OCI-M2 (cell line): ENCODE data around the gene SCAMP2.

Experiments used
- DNase-seq: peaks from one replicate; lab custom pipeline; 2025; ENCODE audit not compliant: unreplicated experiment; lab: John Stamatoyannopoulos, UW

SCAMP2 gene

DNA sequence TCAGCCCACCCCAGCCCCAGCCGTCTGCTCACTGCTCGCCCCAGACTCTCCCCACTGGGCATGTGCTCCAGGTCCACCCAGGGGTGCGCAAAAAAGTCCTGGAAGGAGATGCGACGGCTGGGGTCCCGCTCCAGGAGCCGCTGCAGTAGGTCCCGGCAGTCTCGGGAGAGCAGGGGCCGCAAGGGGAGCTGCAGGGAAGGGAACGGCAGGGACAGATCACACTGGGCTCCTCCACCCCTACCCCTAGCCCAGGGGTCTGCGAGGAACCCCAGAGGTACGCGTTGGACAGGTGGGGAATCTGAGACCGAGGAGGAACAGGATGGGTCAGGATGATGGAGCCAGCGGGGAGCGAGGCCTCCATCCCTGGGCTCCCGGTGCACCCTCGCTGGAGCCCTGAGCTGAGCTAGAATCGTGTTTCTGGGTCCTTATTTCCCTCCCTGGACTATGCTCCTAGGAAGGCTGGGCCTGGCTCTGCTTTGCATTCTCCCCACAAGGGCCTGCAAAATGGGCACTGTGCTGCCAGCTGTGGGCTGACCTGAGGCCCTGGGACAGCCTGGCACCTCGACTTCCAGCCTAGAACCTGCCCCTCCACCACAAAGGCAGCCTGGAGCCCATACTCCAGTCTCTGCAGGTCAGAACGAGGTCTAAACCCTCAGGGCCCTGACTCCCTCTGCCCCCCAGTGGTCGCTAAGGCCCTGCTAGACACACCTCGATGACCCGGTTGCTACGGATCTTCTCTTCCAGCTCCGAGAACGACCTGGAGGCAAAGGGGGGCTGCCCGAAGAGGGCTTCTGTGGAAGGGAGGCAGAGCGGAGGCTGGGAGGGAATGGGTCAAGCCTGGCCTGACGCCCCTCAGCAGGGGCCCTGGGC is 33.4 kb downstream of the SCAMP2 start:
- DNase-seq, result no peak

DNA sequence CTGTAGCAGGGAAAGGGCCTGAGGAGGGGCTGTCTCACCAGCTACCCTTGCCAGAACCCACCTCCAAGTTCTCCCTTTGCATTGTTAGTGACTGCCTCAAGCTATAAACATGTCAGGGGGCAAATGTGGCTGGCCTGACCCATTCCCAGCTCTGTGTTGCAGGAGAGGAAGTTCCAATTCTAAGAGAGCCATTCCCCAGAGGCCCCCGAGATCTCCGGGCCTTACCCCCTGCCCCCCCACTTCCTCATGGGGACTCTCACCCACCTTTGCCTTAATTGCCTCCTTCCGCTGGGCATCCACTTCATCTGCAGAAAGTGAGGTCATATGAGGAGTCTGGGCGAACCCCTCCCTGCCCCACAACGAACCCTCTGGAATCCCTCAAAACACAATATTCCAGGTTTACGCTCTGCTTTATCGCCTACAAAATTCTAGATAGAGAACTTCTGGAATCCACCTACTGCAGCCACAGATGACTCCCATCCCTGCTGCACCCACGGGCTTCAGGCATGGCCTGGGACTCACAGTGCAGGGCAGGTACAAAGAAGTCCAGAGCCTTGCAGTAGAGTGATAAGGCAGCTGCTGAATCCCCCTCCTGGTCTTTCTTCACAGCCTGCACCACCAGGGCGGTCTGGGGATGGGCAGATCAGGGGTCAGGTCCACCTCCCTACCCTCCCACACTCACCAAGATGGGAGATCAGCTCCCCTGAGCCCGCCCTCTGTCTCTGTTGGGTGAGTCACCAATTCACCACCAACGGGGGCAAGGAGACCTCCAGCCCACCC is 34.2 kb downstream of the SCAMP2 start:
- no peak for DNase-seq

DNA sequence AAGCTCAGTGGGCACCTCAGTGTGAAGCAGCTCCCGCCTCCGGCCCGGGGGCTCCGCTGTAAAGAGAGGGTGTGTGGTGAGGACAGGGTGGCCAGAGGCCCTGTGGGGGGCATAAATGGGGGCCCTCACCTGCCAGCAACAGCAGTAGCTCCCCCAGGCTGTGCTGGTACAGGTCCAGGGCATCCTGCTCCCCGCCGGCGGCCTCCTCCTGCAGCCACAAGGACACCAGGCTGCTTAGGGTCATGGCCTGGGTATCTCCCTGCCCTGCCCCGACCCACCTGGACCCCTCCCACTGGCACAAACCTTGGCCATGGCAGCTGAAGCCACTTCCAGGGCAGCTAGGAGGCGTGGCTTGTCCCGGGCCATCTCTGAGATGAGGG is 35.0 kb downstream of the SCAMP2 start:
- no peak for DNase-seq

DNA sequence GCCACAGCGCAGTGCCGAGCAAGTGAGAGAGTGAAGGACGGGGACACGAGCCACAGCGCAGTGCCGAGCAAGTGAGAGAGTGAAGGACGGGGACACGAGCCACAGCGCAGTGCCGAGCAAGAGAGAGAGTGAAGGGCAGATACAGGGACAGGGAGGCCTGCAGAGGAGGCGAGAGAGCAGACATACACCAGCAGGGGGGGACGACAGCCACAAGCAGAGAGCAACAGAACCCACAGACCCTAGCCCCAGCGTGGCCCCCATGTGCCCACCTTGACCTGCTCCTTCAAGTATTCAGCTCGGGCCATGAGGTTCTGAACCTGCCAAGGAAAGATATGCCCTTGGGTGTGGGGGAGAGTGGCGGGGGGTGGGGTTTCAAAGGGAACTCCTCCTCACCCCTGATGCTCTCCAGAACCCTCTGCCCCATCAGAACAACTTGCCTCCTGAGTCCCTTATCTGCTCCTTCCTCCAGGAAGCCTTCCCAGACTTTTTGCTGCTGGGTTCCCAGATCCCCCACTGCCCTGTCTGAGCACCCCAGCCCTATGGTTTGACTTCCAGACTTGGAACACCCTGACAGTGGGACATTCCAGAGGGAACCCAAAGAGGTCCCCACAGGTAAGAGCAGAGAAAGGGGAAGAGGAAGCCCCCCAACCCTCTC is 35.6 kb downstream of the SCAMP2 start:
- no peak for DNase-seq

DNA sequence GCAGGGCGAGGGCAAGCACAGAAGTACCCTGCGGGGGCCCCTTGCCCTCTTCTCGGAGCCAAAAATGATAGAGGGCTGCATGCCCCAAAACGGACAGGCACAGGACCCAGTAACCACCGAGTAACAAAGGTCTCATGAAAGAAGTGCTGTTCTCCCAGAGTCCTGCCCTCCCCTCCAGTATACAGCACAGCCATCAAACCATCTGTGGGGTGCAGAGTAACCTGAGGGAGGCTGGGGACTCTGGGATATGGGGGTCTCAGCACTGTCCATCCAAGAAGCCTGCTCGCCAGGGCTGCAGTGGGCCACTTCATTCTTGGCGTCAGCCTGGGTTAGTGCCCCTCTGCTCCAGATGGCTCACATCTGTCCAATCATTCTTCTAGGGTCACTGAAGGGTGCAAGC is 36.3 kb downstream of the SCAMP2 start:
- no peak for DNase-seq

DNA sequence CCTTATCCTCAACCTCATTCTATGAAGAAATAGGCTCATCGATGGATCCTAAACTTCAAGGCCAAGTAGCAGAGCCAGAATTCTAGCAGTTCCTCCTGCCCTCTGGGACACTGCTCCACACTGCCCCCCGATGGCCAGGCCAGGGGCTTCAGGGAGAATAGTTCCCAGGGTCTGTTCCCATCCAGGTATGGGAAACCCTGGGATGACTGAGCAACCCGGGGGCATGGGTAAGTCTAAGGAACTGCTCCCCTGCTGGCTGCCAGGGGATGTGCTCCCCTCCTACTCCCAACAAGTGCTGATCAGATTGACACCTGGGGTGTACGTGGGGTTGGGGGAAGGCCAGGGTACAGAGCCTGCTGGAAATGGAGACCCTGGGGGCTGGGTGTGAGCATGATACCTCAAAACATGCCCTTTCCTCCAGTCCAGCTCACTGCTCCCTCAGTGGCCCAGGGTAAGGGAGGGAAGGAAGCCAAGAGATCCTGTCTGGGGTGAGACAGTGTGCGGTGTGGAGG is 37.8 kb downstream of the SCAMP2 start:
- no peak for DNase-seq

DNA sequence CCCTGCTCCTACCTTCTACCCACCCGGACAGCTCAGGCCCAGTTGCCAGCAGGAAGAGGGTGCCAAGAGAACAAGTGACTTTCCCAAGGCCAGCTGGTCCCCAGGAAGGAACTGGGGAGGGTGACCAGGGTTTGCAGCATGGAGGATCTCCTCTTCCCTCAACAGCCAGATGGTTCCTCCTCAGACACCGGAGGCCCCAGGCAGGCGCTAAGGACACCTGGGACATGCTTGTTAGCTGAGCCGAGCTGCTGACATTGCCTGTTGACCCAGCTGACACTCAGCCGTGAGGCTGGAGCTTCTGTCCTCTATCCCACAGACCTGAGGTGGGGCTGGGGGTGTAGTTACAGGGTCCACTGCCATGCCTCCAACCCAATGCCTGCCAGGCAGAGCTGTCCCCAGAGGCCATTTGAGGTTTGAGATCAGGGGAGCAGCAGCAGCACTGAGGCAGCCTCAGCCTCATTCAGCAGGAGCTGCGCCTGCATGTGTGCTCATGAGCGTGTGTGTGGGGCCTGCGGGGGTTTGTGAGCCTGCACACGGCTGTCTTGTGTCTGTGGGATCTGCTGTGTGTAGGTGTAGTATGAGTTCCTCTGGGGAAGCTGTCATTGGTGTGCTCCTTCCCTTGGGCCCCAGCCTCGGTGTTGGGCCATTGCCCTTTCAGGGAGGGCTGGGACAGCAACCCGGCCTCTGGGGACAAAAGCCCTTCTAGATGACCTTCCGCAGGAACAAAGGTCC is 39.6 kb downstream of the SCAMP2 start:
- no peak for DNase-seq

DNA sequence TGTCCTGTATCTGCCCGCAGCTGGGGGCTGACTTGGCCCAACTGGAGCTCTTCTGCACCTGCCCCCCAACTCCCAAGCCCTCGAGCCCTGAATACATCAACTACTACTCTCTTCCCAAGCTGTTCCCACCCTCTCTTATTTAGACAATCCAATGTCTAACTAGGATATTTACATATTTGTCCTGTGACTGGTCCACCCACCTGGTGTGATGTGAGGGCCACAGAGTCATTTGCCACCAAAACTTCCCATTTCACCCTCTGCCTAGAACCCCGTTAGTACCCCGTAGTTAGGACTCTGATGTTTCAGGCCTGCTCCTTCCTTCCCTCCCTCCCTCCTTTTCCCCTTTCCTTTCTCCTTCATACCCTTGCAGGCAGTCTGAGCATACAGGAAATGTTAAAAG is 40.3 kb downstream of the SCAMP2 start:
- DNase-seq, result no peak

DNA sequence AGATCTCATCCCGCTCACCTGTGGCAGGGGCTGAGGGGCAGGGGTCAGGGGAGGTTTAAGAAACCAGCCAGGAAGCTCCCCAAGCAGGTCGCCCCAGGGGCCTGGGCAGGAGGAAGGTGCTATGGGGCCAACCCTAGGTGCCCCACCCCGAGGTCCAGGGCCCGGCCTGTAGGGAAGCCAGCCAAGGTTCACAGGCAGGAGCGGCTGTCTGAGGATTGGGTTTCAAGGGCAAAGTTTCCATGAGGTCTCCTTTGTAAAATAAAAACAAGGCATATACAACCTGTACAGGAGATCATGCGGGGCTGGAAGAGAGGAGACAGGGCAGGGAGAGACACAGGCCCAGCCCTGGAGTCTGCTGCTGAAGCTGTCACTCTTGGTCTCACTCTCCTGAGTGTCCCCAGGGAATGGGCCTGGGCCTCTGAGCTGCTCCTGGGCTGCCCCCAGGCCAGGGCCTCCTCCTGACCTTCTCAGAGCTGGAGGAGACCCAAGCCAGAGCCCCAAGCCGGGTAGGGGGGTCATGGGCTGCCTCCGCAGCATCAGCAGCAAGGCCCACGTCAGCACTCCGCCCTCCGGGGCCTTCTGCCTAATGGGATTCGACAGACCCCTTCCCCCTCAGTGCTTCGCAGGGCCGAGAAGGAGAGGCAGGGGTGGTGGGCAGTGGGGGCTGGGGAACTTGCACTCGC is 41.2 kb downstream of the SCAMP2 start:
- no peak for DNase-seq

DNA sequence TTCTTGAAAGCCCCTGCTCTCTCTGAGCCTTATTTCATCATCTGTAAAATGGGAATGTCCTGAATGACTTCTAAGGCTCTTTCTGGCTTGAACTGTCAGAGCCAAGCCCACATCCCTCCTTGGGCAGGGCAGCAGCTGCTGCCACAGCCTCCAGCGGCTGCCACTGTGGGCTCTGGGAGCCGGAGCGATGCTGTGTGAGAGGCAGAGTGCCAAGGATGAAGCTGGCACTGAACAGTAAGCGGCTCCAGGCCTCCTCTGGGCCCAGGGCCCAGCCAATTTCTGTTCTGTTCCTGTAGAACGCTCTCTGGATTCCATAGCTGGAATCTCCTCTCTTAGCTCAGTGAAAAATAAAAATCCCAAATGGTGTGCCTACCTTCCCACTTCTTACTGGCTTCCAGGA is 42.3 kb downstream of the SCAMP2 start:
- no peak for DNase-seq

DNA sequence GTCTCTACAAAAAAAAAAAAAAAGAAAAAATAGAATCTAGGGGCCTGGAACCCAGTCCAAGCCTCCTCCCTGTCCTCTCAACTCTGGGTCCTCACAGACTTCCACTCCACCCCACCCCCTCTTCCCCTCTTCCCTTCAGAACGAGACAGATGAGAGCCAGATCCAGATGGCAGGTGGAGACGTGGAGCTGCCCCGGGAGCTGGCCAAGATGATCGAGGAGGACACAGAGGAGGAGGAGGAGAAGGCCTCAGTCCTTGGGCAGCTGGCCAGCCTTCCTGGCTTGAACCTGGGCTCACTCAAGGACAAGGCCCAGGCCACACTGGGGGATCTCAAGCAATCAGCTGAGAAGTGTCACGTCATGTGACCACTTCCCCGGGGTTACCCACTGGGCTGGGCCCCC is 43.2 kb downstream of the SCAMP2 start:
- DNase-seq, result no peak

DNA sequence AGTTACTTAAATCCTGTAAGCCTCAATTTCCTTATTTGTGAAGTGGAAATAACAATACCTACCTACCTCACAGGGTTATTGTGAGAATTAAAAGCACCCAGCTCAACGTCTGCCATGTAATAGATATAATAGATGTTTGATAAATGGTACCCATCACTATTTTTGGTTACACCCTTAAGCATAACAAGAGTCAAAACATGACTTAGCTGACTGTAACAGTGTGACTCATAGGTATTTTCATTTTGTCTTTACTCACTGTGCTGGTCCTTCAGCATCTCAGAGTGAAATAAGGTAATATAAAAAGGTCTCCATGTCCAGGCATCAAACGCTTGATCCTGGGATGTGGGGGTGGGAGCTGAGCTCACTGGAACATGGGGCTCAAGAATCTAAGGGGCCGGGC is 43.7 kb downstream of the SCAMP2 start:
- DNase-seq, result no peak

DNA sequence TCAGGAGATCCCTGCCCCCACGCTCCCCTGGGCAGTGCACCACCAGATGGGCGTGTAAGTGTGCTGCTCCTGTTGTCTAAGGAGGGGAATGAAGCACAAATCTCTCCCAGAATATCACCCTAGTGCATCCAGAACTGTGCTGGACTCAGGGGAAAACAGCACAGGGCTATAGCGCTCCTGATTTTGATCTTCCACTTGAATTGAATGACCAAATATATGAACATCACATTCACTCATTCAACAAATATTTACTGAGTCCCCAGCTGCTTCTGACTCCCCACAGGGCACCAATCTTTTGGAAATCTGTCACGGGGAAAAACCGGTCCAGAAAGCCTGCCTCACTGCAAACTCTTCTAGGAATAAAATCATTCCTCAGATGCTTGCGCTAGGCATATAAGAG is 44.3 kb downstream of the SCAMP2 start:
- DNase-seq, result no peak

DNA sequence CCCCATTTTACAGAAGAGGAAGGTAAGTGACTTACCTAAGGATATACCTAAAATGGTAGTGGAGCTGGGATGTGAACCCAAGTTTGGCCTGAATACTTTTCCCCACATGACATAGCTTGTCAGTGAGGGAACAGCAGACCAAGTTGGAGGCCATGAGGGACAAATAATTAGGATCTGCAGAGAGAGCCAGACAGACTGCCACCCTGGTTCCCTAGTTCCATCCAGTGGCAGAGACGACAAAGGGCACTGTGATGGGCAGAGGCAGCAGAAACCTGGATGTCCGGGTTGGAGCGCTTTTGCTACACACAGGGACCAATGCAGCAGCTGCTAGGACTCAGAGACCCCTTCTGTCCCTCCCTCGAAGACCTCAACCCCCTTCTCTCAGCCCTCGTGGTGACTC is 45.6 kb downstream of the SCAMP2 start:
- no peak for DNase-seq

DNA sequence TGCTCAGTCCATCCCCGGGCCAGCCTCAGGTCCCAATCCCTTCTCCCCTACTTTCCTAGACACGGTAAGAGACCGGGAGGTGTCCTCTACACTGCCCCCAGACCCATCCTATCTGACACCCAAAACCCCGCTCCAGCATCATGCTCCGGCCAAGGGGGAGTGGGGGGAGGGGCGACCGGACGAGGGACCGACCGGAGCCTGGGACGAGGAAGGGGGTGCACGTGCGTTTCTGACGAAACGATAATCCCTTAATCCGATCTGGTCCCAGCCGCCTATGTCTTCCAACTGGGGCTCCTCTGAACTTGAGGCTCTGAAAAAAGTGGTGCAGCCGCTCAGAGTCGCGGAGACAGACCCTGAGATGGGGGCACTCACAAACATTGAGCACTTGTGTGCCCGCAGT is 46.2 kb downstream of the SCAMP2 start:
- no peak for DNase-seq

DNA sequence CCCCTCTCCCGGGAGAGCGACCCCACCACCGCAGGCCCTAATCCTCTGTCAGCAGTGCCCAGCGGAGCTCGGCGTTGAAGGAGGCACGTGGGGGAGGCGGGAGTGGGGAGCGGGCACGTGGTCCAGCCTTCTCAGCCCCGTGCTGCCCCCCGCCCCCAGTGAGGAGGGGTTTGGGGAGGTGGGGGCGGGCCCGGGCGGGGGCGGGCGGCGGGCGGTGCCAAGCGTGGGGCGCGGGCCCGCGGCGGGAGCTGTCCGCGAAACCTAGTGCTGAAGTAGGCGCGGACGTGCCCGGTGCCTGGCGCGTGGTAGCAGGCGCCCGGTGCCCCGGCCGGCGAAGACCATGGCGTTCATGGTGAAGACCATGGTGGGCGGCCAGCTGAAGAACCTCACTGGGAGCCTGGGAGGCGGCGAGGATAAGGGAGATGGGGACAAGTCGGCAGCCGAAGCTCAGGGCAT is 46.8 kb downstream of the SCAMP2 start, which contains the start of gene CPLX3:
Gene CPLX3 (plus strand): TSS at position 264 of the 456 bp plus-strand sequence. CDS start 77 bp downstream, at position 341.
- DNase-seq, result no peak

DNA sequence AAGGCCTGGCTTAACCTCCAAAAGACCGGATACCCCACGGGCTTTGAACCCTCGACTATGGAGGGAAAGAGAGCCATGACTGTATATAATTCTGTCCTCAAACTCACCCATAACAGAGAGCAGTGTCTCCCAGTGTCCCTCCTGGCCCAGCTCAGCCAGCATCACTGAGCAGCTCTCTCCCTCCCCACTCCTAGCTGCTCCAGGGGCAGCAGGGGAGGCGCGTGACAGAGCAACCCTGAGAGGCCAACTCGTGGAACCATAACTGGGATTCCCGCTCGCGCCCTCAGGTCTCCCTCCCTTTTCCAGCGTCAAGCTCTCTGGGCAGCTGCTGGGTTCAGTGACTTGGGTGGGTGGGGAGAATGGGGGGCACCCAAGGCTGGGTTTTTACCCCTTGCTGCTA is 47.3 kb downstream of the SCAMP2 start:
- no peak for DNase-seq

DNA sequence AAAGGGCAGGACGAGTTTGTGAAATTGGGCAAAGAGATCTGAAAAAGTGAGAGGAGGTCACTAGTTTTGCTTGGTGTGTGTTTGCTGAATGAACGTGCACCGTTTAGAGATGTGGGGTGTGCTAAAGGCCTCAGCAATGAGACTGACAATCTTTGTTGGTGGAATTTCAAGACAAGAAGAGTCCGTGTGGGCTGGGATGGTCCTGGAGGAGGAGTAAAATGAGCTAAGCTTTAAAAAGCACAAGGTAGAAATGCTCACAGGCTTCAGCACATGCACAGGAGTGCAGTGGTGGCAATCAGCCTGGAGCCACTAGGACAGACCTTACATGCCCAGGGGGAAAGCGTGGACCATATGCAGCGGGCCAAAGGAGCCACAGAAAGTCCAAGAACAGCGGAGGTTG is 48.2 kb downstream of the SCAMP2 start:
- DNase-seq, result no peak

DNA sequence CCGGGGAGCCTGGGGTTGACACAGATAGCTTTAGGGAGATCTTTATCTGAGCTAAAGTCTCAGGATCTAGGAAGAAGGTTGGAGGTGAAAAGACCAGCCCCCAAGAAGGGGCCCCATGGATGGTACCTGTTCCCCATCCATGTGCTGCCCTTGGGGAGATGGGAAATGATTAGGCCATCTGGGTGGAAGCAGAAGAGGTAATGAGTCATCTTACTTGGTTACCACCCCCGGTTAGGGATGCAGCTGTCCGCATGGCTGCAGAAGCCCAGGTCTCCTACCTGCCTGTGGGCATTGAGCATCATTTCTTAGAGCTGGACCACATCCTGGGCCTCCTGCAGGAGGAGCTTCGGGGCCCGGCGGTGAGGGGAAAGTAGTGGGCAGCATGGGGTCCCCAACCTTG is 49.8 kb downstream of the SCAMP2 start:
- no peak for DNase-seq

DNA sequence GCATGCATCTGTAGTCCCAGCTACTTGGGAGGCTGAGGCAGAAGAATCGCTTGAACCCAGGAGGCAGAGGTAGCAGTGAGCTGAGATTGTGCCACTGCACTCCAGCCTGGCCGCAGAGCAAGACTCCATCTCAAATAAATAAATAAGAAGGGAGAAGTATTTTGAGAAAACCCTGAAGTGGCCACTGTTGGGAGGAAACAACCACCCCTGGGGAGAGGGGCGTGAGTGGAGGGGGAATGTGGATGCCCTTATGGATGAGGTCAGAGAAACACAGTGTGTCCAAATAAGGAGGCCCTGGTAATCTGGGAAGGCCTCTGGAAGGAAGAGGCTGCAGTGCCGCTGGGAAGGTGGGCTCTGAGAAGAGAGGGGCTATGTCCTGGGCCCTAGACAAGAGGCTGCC is 50.9 kb downstream of the SCAMP2 start:
- DNase-seq, result no peak
